IMR-90 (cell line): ENCODE results near the gene TTC3. TPM values are rescaled to one million over a fixed set of nuclear protein-coding genes. Genes with fewer than 3 reads are reported as not detected.
A peak's percentile ranks its signal among the peaks of the same experiment; 100 is the strongest.

ENCODE experiments used
- ATAC-seq: fragments of 200-7000 bp; cut with Tn5 transposase; 2 replicates; pipeline ENCODE4 v1.9.1; 2020; ENCODE audit warnings: low read depth, mild to moderate bottlenecking, moderate library complexity
- BruUV-seq: library from RNA; stranded (reverse); fragments of 400-500 nt; replicated peaks from 2 replicates; lab custom pipeline; 2021; lab: Mats Ljungman, UMichigan
- CTCF ChIA-PET: fragments of 300-600 bp; formaldehyde crosslinking; extraction: SDS; loops from one replicate; lab custom pipeline; 2021; ENCODE audit warnings: antibody characterized with exemption; lab: Yijun Ruan, JAX
- POLR2A ChIA-PET: fragments of 300-600 bp; sonication (Branson Sonifier 250); formaldehyde crosslinking; loops from one replicate; lab custom pipeline; 2022; ENCODE audit warnings: antibody characterized with exemption; ENCODE audit not compliant: unreplicated experiment; lab: Charles Lee
- DNase-seq: peaks from one replicate; pipeline ENCODE4 v3.0.0; 2013
- H2AFZ ChIP-seq: replicated peaks from 2 replicates; pipeline ENCODE3; 2013; ENCODE audit warnings: low read length, mild to moderate bottlenecking; ENCODE audit not compliant: poor library complexity
- H2AK5ac ChIP-seq: 2 replicates; pipeline ENCODE4 v1.6.1; 2013; ENCODE audit warnings: low read depth, low read length, inconsistent platforms
- H2AK9ac ChIP-seq: replicated peaks from 2 replicates; pipeline ENCODE3; 2013; ENCODE audit warnings: mild to moderate bottlenecking, low read depth, low read length, moderate library complexity; ENCODE audit not compliant: poor library complexity
- H2BK120ac ChIP-seq: 2 replicates; pipeline ENCODE4 v1.6.1; 2013; ENCODE audit warnings: low read depth, low read length, inconsistent platforms
- H2BK15ac ChIP-seq: 3 replicates; pipeline ENCODE4 v1.6.1; 2013; ENCODE audit warnings: low read depth, low read length, inconsistent platforms
- H2BK20ac ChIP-seq: 2 replicates; pipeline ENCODE4 v1.6.1; 2013; ENCODE audit warnings: low read depth, mild to moderate bottlenecking, inconsistent platforms, low read length, moderate library complexity
- H2BK5ac ChIP-seq: 2 replicates; pipeline ENCODE4 v1.6.1; 2013; ENCODE audit warnings: mild to moderate bottlenecking, low read depth, low read length, inconsistent platforms; ENCODE audit not compliant: poor library complexity, severe bottlenecking
- H3K14ac ChIP-seq: replicated peaks from 2 replicates; pipeline ENCODE4 v1.6.1; 2013; ENCODE audit warnings: low read depth, low read length, inconsistent platforms
- H3K18ac ChIP-seq: 2 replicates; pipeline ENCODE4 v1.6.1; 2013; ENCODE audit warnings: low read depth, low read length, control low read depth
- H3K23ac ChIP-seq: 2 replicates; pipeline ENCODE4 v1.6.1; 2013; ENCODE audit warnings: low read depth, low read length, inconsistent platforms
- H3K27ac ChIP-seq: 2 replicates; pipeline ENCODE4 v1.5.1; 2013; ENCODE audit warnings: mild to moderate bottlenecking, control low read depth, low read length; ENCODE audit not compliant: insufficient read depth
- H3K27me3 ChIP-seq: 2 replicates; pipeline ENCODE4 v1.6.1; 2013; ENCODE audit warnings: low read length; ENCODE audit not compliant: control insufficient read depth, insufficient read depth
- H3K36me3 ChIP-seq: 2 replicates; pipeline ENCODE4 v1.6.1; 2013; ENCODE audit warnings: low read length, mixed read lengths; ENCODE audit not compliant: control insufficient read depth, insufficient read depth
- H3K4ac ChIP-seq: 2 replicates; pipeline ENCODE4 v1.6.1; 2013; ENCODE audit warnings: low read depth, low read length, inconsistent platforms
- H3K4me1 ChIP-seq: 2 replicates; pipeline ENCODE4 v1.6.1; 2013; ENCODE audit warnings: low read length, mixed read lengths; ENCODE audit not compliant: control insufficient read depth, insufficient read depth
- H3K4me2 ChIP-seq: 2 replicates; pipeline ENCODE4 v1.6.1; 2013; ENCODE audit warnings: low read depth, mild to moderate bottlenecking, control low read depth, low read length, moderate library complexity
- H3K4me3 ChIP-seq: 2 replicates; pipeline ENCODE4 v1.5.1; 2013; ENCODE audit warnings: low read depth, mild to moderate bottlenecking, control low read depth, low read length, moderate library complexity; ENCODE audit not compliant: insufficient read depth
- H3K56ac ChIP-seq: 2 replicates; pipeline ENCODE4 v1.6.1; 2013; ENCODE audit warnings: low read length, inconsistent platforms; ENCODE audit not compliant: insufficient read depth; ENCODE audit errors: extremely low read depth
- H3K79me1 ChIP-seq, 2 experiments: 2 replicates each; pipeline ENCODE4 v1.6.1; 2013; ENCODE audit warnings: low read length in 2 of 2, inconsistent platforms in 1 of 2, low read depth in 1 of 2
- H3K9ac ChIP-seq: 2 replicates; pipeline ENCODE4 v1.6.1; 2013; ENCODE audit warnings: low read depth, low read length, control low read depth
- H3K9me1 ChIP-seq: 2 replicates; pipeline ENCODE4 v1.6.1; 2013; ENCODE audit warnings: low read length, inconsistent platforms; ENCODE audit not compliant: insufficient read depth
- H3K9me3 ChIP-seq: 2 replicates; pipeline ENCODE4 v1.6.1; 2013; ENCODE audit warnings: low read length; ENCODE audit not compliant: control insufficient read depth, insufficient read depth
- H4K20me1 ChIP-seq: 2 replicates; pipeline ENCODE4 v1.6.1; 2013; ENCODE audit warnings: low read length, inconsistent platforms; ENCODE audit not compliant: insufficient read depth
- H4K5ac ChIP-seq: 2 replicates; pipeline ENCODE4 v1.6.1; 2013; ENCODE audit warnings: mild to moderate bottlenecking, low read depth, low read length, control low read depth
- H4K8ac ChIP-seq, 2 experiments: 2 replicates each; pipeline ENCODE4 v1.6.1; 2013; ENCODE audit warnings: low read depth in 2 of 2, low read length in 2 of 2, control low read depth in 1 of 2, inconsistent platforms in 1 of 2
- H4K91ac ChIP-seq: 2 replicates; pipeline ENCODE4 v1.6.1; 2013; ENCODE audit warnings: low read depth, low read length, inconsistent platforms; ENCODE audit not compliant: insufficient read depth
- BHLHE40 ChIP-seq: fragments of 150-350 bp; IDR thresholded peaks from 2 replicates; pipeline ENCODE4 v1.6.1; 2016; ENCODE audit warnings: mild to moderate bottlenecking, low read depth, low read length
- CEBPB ChIP-seq: IDR thresholded peaks from 2 replicates; pipeline ENCODE4 v1.6.1; 2012; ENCODE audit warnings: low read depth, low read length, improper control_type of control experiment
- ELK1 ChIP-seq: fragments of 150-350 bp; IDR thresholded peaks from 2 replicates; pipeline ENCODE4 v1.6.1; 2016; ENCODE audit warnings: low read depth, mild to moderate bottlenecking, low read length, moderate library complexity, borderline replicate concordance
- FOS ChIP-seq: fragments of 150-350 bp; IDR thresholded peaks from 2 replicates; pipeline ENCODE4 v1.6.1; 2016; ENCODE audit warnings: low read depth, low read length
- MAFK ChIP-seq: IDR thresholded peaks from 2 replicates; pipeline ENCODE4 v1.6.1; 2012; ENCODE audit warnings: low read depth, low read length, improper control_type of control experiment
- MAZ ChIP-seq: IDR thresholded peaks from 2 replicates; pipeline ENCODE4 v1.6.1; 2012; ENCODE audit warnings: low read depth, mild to moderate bottlenecking, low read length, improper control_type of control experiment, moderate library complexity, borderline replicate concordance
- MXI1 ChIP-seq: IDR thresholded peaks from 2 replicates; pipeline ENCODE4 v1.6.1; 2012; ENCODE audit warnings: low read depth, mild to moderate bottlenecking, low read length, moderate library complexity, borderline replicate concordance
- NFE2L2 ChIP-seq: fragments of 150-350 bp; IDR thresholded peaks from 2 replicates; pipeline ENCODE4 v1.6.1; 2016; ENCODE audit warnings: low read depth, mild to moderate bottlenecking, low read length
- POLR2A ChIP-seq: IDR thresholded peaks from 2 replicates; pipeline ENCODE4 v1.6.1; 2012; ENCODE audit warnings: mild to moderate bottlenecking, low read depth, low read length
- RAD21 ChIP-seq: IDR thresholded peaks from 2 replicates; pipeline ENCODE4 v1.6.1; 2012; ENCODE audit warnings: low read length, improper control_type of control experiment
- RCOR1 ChIP-seq: IDR thresholded peaks from 2 replicates; pipeline ENCODE4 v1.6.1; 2012; ENCODE audit warnings: mild to moderate bottlenecking, low read length, improper control_type of control experiment; ENCODE audit not compliant: insufficient replicate concordance
- SMC3 ChIP-seq: fragments of 150-350 bp; IDR thresholded peaks from 2 replicates; pipeline ENCODE4 v1.6.1; 2016; ENCODE audit warnings: low read depth, mild to moderate bottlenecking, antibody characterized with exemption, low read length, moderate library complexity
- WGBS, 2 experiments: methylation state at CpG; one replicate each; pipeline versions ENCODE4 v1.1.5 to v1.1.7; 2013; ENCODE audit warnings: missing lambda C conversion rate in 2 of 2; ENCODE audit not compliant: insufficient read length in 1 of 2; ENCODE audit errors: extremely low coverage in 2 of 2; 5-methylcytosine and 5-hydroxymethylcytosine counted together
- dilution Hi-C: fragments of 300-500 bp; cut with HindIII; formaldehyde crosslinking; loops from one replicate; pipeline ENCODE4 v1.14.3; 2018; ENCODE audit warnings: low sequenced_read_pairs; ENCODE audit not compliant: unreplicated experiment
- in situ Hi-C: fragments of 300-500 bp; cut with MboI; formaldehyde crosslinking; loops from 3 replicates; pipeline ENCODE4 v1.14.3; 2019; ENCODE audit warnings: low sequenced_read_pairs, inconsistent platforms, mixed read lengths
- intact Hi-C: fragments of 100-400 bp; cut with micrococcal nuclease; formaldehyde crosslinking; loops from 2 replicates; pipeline ENCODE4 v1.10.0; 2022
- polyA plus RNA-seq, 3 experiments: library from polyadenylated mRNA; depleted of rRNA; stranded (reverse); fragments of >200 nt; gene quantifications; 2 replicates each; pipeline ENCODE4 v1.2.3, GENCODE V29; 2012; ENCODE audit warnings: low replicate concordance in 1 of 3
- total RNA-seq: library from RNA; depleted of rRNA; stranded (reverse); fragments of >200 nt; gene quantifications from 2 replicates; pipeline ENCODE4 v1.2.3, GENCODE V29; 2012
- TF ChIP-seq, protein P1 (sequence below): conservative IDR thresholded peaks from 2 replicates; pipeline ENCODE4 v1.5.1; 2012; ENCODE audit warnings: mild to moderate bottlenecking, low read depth, low read length, improper control_type of control experiment

Gene TTC3
- total and polyA plus RNA-seq, 2 of the 4 experiments (the other 2 are of a cell fraction): 96.7 to 293 TPM

DNA sequence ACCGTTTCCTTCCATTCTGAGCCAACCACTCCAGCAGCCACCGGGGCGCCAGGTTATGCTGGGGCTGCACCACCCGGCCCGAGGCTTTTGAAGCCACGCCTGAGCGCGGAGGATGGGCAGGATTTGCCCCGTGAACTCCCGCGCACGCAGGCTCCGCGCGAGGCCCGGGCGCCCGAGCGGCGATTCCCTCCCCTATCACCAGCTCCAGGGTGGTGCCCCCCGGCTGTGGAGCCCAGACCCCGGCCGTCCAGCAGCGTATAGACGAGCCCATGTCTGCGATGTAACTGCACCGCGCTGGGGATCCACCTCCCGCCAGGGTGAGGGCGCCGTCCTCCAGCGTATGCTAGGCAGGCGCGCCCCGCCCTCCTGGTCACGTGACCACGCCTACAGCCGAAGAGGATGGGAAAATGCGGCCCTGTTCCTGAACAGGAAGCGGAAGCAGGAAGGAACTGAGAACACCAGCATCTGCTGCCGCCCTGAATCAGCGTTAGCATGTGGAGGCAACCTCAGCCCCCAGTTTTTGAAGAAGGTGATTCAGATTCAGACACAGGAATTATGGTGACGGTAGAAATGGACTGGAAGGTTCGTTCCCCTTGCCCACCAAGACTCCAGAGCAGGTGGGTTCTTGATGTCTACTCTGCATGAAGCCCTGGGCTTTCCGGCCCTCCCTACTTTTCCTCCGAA lies 148.1 kb downstream of the TTC3 start:
- in situ Hi-C loops: no loop called here
- Histone ChIP-seq H2BK15ac (no peak overlapping the region), H2AK5ac (peak overlapping the region; percentile 1; the same call in 1 of the 2 replicates), H3K27me3 (no peaks in the 10 kb centered on the region), H4K8ac (peak overlapping the region; percentile 74 to 88), H3K18ac (0 out of 2 replicates have a peak overlapping the region, but pooled peaks have one; percentile 1), H3K9ac (peak overlapping the region; percentile 35), H3K4me3 (peak overlapping the region; percentile 59), H3K36me3 (peaks cover 22% of the 10 kb centered on the region), H3K4me1 (peaks cover 2% of the 10 kb centered on the region), H4K5ac (peak overlapping the region; percentile 69), H4K20me1 (no peaks in the 10 kb centered on the region), H3K4ac (peak overlapping the region; percentile 75), H3K9me3 (no peaks in the 10 kb centered on the region), H2BK20ac (no peak overlapping the region), H3K27ac (peak overlapping the region; percentile 41), H4K91ac (peak overlapping the region; percentile 64; the same call in 1 of the 2 replicates), H3K9me1 (peaks cover 4% of the 10 kb centered on the region), H3K14ac (peak overlapping the region; percentile 23; the same call in 1 of the 2 replicates), H2BK120ac (peak overlapping the region; percentile 7; the same call in 1 of the 2 replicates), H2AK9ac (peak overlapping the region; percentile 74), H2BK5ac (peak overlapping the region; percentile 48), H3K23ac (peak overlapping the region; percentile 29; the same call in 1 of the 2 replicates), H3K4me2 (peak overlapping the region; percentile 85), H3K56ac (0 out of 2 replicates have a peak overlapping the region, but pooled peaks have one; percentile 45), H2AFZ (peak overlapping the region; percentile 96), H3K79me1 (peaks cover 4 to 19% of the 10 kb centered on the region in 2 experiments; a peak in 2 of 4 replicates)
- DNase-seq (peak; percentile 87), ATAC-seq (peak; percentile 90)
- ChIA-PET CTCF (no interaction called here), POLR2A (interaction anchor here (0.6 kb wide), 2 partner anchors 344 to 620 kb away, joined by 3 to 5 read pairs; no protein-coding TSS in a partner anchor)
- intact Hi-C loops: loop anchor here (1.0 kb wide), 1 partner anchor 361 kb away; no protein-coding TSS in a partner anchor
- 1% methylated on average over 25 of the region's 46 CpGs; no CpG with 5 or more reads in 1 of the 2 experiments for WGBS, 2 experiments
- no TSS peak for BruUV-seq
- dilution Hi-C loops: no loop called here
- TF ChIP-seq RCOR1: no peak
- TF ChIP-seq ELK1: no peak
- 0 out of 2 replicates have a peak, but pooled peaks have one; percentile 13 for TF ChIP-seq SMC3
- TF ChIP-seq NFE2L2: no peak
- peak; percentile 61 for TF ChIP-seq RAD21
- no peak for TF ChIP-seq FOS
- TF ChIP-seq BHLHE40: peak; percentile 85
- TF ChIP-seq, protein P1, sequence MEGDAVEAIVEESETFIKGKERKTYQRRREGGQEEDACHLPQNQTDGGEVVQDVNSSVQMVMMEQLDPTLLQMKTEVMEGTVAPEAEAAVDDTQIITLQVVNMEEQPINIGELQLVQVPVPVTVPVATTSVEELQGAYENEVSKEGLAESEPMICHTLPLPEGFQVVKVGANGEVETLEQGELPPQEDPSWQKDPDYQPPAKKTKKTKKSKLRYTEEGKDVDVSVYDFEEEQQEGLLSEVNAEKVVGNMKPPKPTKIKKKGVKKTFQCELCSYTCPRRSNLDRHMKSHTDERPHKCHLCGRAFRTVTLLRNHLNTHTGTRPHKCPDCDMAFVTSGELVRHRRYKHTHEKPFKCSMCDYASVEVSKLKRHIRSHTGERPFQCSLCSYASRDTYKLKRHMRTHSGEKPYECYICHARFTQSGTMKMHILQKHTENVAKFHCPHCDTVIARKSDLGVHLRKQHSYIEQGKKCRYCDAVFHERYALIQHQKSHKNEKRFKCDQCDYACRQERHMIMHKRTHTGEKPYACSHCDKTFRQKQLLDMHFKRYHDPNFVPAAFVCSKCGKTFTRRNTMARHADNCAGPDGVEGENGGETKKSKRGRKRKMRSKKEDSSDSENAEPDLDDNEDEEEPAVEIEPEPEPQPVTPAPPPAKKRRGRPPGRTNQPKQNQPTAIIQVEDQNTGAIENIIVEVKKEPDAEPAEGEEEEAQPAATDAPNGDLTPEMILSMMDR: peak; percentile 45
- peak; percentile 37; the same call in 1 of the 2 replicates for TF ChIP-seq POLR2A
- TF ChIP-seq CEBPB: no peak
- peak; percentile 66; the same call in 1 of the 2 replicates for TF ChIP-seq MXI1
- TF ChIP-seq MAFK: no peak
- peak; percentile 59; the same call in 1 of the 2 replicates for TF ChIP-seq MAZ
